Measurements from ENCODE around the gene BCORL1.

BCORL1 gene

DNA sequence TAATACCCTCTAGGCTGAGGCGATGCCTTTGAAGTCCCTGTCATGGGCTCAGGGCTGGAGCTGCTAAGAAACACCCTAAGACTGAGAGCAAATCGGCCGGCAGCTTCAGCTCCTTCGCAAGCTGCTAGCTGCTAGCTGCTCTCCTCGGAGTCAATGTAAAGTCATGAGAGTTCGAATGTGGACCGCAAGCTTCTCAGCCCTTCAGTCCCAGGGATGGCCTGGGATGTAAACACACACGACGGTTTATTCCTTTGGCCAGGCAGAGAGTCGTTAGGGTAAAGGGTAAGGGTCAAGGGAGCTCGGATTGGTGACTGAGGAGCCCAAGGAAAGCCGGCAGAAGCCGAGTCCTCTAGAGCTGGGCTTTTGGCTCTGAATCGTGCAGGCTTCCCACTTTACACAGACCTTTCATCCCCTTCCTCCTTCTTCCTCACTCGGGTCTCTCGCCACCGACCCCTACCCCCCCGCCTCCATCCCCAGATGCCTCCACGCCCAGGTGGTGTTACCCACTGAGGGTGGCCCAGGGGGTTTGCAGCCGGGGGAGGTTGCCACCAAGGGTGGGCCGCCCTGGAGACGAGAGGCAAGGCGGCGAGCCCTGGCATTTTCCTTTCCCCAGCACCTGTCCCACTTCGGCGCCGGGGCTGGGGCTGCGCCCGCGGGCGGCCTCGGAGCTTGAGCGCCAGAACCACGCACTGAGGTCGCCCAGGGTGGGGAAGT is 3.1 kb upstream of the BCORL1 start:
- Histone ChIP-seq H2AFZ (ENCODE audit: low read depth, low read length) (no peak overlapping the region), H3K27ac (ENCODE audit: low read length) (no peak overlapping the region), H3K9ac (ENCODE audit: low read depth, low read length) (no peak overlapping the region), H3K36me3 (ENCODE audit: insufficient read depth, low read length) (no peaks in the 10 kb centered on the region), H3K4me3 (ENCODE audit: low read depth in 1 of 2, low read length in 2 of 2) (no peak overlapping the region), H4K20me1 (ENCODE audit: insufficient read depth, low read length) (no peaks in the 10 kb centered on the region; the same call in 1 of the 2 replicates), H3K27me3 (ENCODE audit: insufficient read depth, low read length, poor library complexity) (peaks cover 14% of the 10 kb centered on the region), H3K4me2 (ENCODE audit: insufficient read depth, low read length) (no peak overlapping the region), H3K79me2 (ENCODE audit: insufficient read depth, low read length) (0 out of 2 replicates have a peak, but pooled peaks cover 1% of the 10 kb centered on the region), H3K9me3 (ENCODE audit: insufficient read depth, low read length, severe bottlenecking) (no peaks in the 10 kb centered on the region), H3K4me1 (ENCODE audit: insufficient read depth, low read length) (peaks cover 15% of the 10 kb centered on the region)
- TF ChIP-seq EZH2 (IDR thresholded peaks at IDR 0.05; ENCODE audit: borderline replicate concordance, low read depth, low read length, severe bottlenecking): no peak
- no peak for TF ChIP-seq CTCF (IDR thresholded peaks at IDR 0.05; ENCODE audit: borderline replicate concordance, extremely low read depth, low read length, poor library complexity, severe bottlenecking)
- no peak for DNase-seq
- no peak for ATAC-seq (ENCODE audit: insufficient read depth, low read depth)

GRCh38 chrX:129980001-129980401 is 2.4 kb upstream of the BCORL1 start:
- no peak overlapping the region for H3K4me2 ChIP-seq (ENCODE audit: insufficient read depth, low read length)
- H3K36me3 ChIP-seq (ENCODE audit: insufficient read depth, low read length): no peaks in the 10 kb centered on the region
- H3K27ac ChIP-seq (ENCODE audit: low read length): no peak overlapping the region
- H4K20me1 ChIP-seq (ENCODE audit: insufficient read depth, low read length): no peaks in the 10 kb centered on the region; the same call in 1 of the 2 replicates
- no peak overlapping the region for H3K9ac ChIP-seq (ENCODE audit: low read depth, low read length)
- H3K9me3 ChIP-seq (ENCODE audit: insufficient read depth, low read length, severe bottlenecking): no peaks in the 10 kb centered on the region
- no peak for TF ChIP-seq CTCF (IDR thresholded peaks at IDR 0.05; ENCODE audit: borderline replicate concordance, extremely low read depth, low read length, poor library complexity, severe bottlenecking)
- no peak overlapping the region for H2AFZ ChIP-seq (ENCODE audit: low read depth, low read length)
- no peak overlapping the region for H3K4me3 ChIP-seq (ENCODE audit: low read depth in 1 of 2, low read length in 2 of 2)
- ATAC-seq (ENCODE audit: insufficient read depth, low read depth): no peak
- peaks cover 14% of the 10 kb centered on the region for H3K27me3 ChIP-seq (ENCODE audit: insufficient read depth, low read length, poor library complexity)
- peaks cover 21% of the 10 kb centered on the region for H3K4me1 ChIP-seq (ENCODE audit: insufficient read depth, low read length)
- DNase-seq: no peak
- H3K79me2 ChIP-seq (ENCODE audit: insufficient read depth, low read length): peaks cover 7% of the 10 kb centered on the region

- ATAC-seq (ENCODE audit: insufficient read depth, low read depth): no peak
- peak overlapping the region in 1 of 2 experiments; percentile 60; a peak in 1 of 4 replicates for H3K4me3 ChIP-seq (ENCODE audit: low read depth in 1 of 2, low read length in 2 of 2)
These were observed 1.8 kb upstream of the BCORL1 start for GRCh38 chrX:129980540-129981199.

More at GRCh38 chrX:129980540-129981199, 1.8 kb upstream of the BCORL1 start:
- H3K79me2 ChIP-seq (ENCODE audit: insufficient read depth, low read length): peaks cover 10% of the 10 kb centered on the region
- 0 out of 2 replicates have a peak overlapping the region, but pooled peaks have one; percentile 26 for H3K9ac ChIP-seq (ENCODE audit: low read depth, low read length)
- peaks cover 14% of the 10 kb centered on the region for H3K27me3 ChIP-seq (ENCODE audit: insufficient read depth, low read length, poor library complexity)
- DNase-seq: peak; percentile 4
- H3K4me1 ChIP-seq (ENCODE audit: insufficient read depth, low read length): peaks cover 26% of the 10 kb centered on the region
- H4K20me1 ChIP-seq (ENCODE audit: insufficient read depth, low read length): no peaks in the 10 kb centered on the region; the same call in 1 of the 2 replicates
- H3K27ac ChIP-seq (ENCODE audit: low read length): no peak overlapping the region
- TF ChIP-seq EZH2 (IDR thresholded peaks at IDR 0.05; ENCODE audit: borderline replicate concordance, low read depth, low read length, severe bottlenecking): no peak
- no peak for TF ChIP-seq CTCF (IDR thresholded peaks at IDR 0.05; ENCODE audit: borderline replicate concordance, extremely low read depth, low read length, poor library complexity, severe bottlenecking)
- no peaks in the 10 kb centered on the region for H3K36me3 ChIP-seq (ENCODE audit: insufficient read depth, low read length)
- H2AFZ ChIP-seq (ENCODE audit: low read depth, low read length): no peak overlapping the region
- H3K9me3 ChIP-seq (ENCODE audit: insufficient read depth, low read length, severe bottlenecking): no peaks in the 10 kb centered on the region
- no peak overlapping the region; the same call in 1 of the 2 replicates for H3K4me2 ChIP-seq (ENCODE audit: insufficient read depth, low read length)
